ENCODE measurements around the gene NEIL1. TPM values are rescaled to one million over a fixed set of nuclear protein-coding genes. Genes with fewer than 3 reads are reported as not detected.

Gene NEIL1
- total and polyA plus RNA-seq, 2 of the 8 experiments (the other 6 are each of a cell fraction or from before 2014, with no cell fraction given): 10.4 to 10.9 TPM

DNA sequence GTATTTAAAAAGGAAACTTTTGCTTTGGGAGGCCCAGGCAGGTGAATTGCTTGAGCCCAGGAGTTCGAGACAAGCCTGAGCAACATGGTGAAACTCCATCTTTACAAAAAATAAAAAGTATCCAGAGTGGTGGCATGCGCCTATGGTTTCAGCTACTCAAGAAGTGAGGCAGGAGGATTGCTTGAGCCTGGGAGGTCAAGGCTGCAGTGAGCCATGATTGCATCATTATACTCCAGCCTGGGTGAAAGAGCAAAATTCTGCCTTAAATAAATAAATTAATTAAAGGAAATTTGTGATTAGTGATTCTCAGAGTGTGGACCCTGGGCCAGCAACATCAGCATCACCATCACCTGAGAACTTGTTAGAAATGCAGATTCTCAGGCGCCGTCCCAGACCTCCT, 20.9 kb upstream of the NEIL1 start:
- no peak overlapping the region for H3K4me3 ChIP-seq (ENCODE audit: extremely low read depth in 1 of 4, insufficient read depth in 2 of 4, low read depth in 3 of 4, low read length in 4 of 4)
- FAIRE-seq (no peak), DNase-seq (ENCODE audit: low read depth in 1 of 2, low spot score in 2 of 2) (no peak)
- H3K23ac ChIP-seq (ENCODE audit: insufficient read length): no peak overlapping the region
- no peak overlapping the region for H3K9ac ChIP-seq (replicated peaks in 1 of 4; ENCODE audit: extremely low read depth in 1 of 4, low read depth in 3 of 4, low read length in 3 of 4)
- no peak overlapping the region for H2BK15ac ChIP-seq (ENCODE audit: low read length)
- H2BK20ac ChIP-seq (ENCODE audit: low read length): no peak overlapping the region
- H4K5ac ChIP-seq (ENCODE audit: insufficient read length, low read depth, low read length): no peak overlapping the region
- no peaks in the 10 kb centered on the region for H3K27me3 ChIP-seq (replicated peaks in 1 of 4; ENCODE audit: control insufficient read depth in 3 of 4, extremely low read depth in 1 of 4, insufficient read depth in 3 of 4, low read length in 3 of 4)
- H2BK12ac ChIP-seq (ENCODE audit: low read depth, low read length): no peak overlapping the region
- ChIA-PET CTCF (ENCODE audit: partially characterized antibody) (no interaction called here), POLR2A (ENCODE audit: partially characterized antibody) (no interaction called here)
- no peaks in the 10 kb centered on the region for H3K23me2 ChIP-seq (ENCODE audit: low read depth, low read length)
- H3K79me1 ChIP-seq (ENCODE audit: low read depth, low read length): no peaks in the 10 kb centered on the region
- no peak overlapping the region for H2BK5ac ChIP-seq (ENCODE audit: low read depth, low read length)
- no peak overlapping the region for H3K4me2 ChIP-seq (ENCODE audit: insufficient read depth in 1 of 2, low read depth in 2 of 2, low read length in 2 of 2)
- 100% methylated on average over 4 of the region's 4 CpGs; no CpG with 5 or more reads in 1 of the 2 experiments for WGBS, 2 experiments (ENCODE audit: extremely low coverage in 1 of 2, insufficient coverage in 1 of 2, insufficient read length in 1 of 2, insufficient replicate concordance in 2 of 2, low coverage in 1 of 2, low lambda C conversion rate in 2 of 2, missing lambda C conversion rate in 1 of 2)
- no peak overlapping the region for H3K4ac ChIP-seq (replicated peaks; ENCODE audit: insufficient read length, low read depth, low read length)
- no peaks in the 10 kb centered on the region for H3K79me2 ChIP-seq (ENCODE audit: control insufficient read depth in 1 of 2, insufficient read depth in 2 of 2, low read length in 2 of 2)
- no peak overlapping the region for H4K91ac ChIP-seq (replicated peaks; ENCODE audit: insufficient read length, low read length)
- no peaks in the 10 kb centered on the region for H3K4me1 ChIP-seq (replicated peaks in 1 of 4; ENCODE audit: control insufficient read depth in 3 of 4, insufficient read depth in 4 of 4, low read length in 3 of 4)
- no peak overlapping the region for H4K8ac ChIP-seq (ENCODE audit: extremely low read depth, insufficient read depth, low read length)
- H4K20me1 ChIP-seq (replicated peaks in 1 of 2; ENCODE audit: control insufficient read depth in 1 of 2, insufficient read depth in 2 of 2, low read length in 2 of 2): no peaks in the 10 kb centered on the region
- H3K9me3 ChIP-seq (ENCODE audit: insufficient read depth in 2 of 2, low read depth in 1 of 2, low read length in 1 of 2): peaks cover 0 to 2% of the 10 kb centered on the region in 2 experiments; a peak in 1 of 4 replicates
- no peak for TF ChIP-seq SAP30 (IDR thresholded peaks at IDR 0.05; ENCODE audit: insufficient read depth, insufficient replicate concordance, low read length)
- no peak for TF ChIP-seq CHD1 (IDR thresholded peaks at IDR 0.05; ENCODE audit: low read depth, low read length)
- no peak for TF ChIP-seq RNF2 (IDR thresholded peaks at IDR 0.05; ENCODE audit: borderline replicate concordance, low read depth, low read length, missing control alignments, poor library complexity, severe bottlenecking)
- TF ChIP-seq, protein P1, sequence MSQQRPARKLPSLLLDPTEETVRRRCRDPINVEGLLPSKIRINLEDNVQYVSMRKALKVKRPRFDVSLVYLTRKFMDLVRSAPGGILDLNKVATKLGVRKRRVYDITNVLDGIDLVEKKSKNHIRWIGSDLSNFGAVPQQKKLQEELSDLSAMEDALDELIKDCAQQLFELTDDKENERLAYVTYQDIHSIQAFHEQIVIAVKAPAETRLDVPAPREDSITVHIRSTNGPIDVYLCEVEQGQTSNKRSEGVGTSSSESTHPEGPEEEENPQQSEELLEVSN (IDR thresholded peaks at IDR 0.05): no peak
- no peak for TF ChIP-seq RXRA (IDR thresholded peaks at IDR 0.05; ENCODE audit: insufficient read depth, low read depth, low read length)
- no peak for TF ChIP-seq SP2 (IDR thresholded peaks at IDR 0.05; ENCODE audit: low read length)
- no peak for TF ChIP-seq TBP (IDR thresholded peaks at IDR 0.05; ENCODE audit: low read depth, low read length)
- no peak for TF ChIP-seq KDM5A (IDR thresholded peaks at IDR 0.05; ENCODE audit: low read length)
- no peak for TF ChIP-seq JUN (IDR thresholded peaks at IDR 0.05; ENCODE audit: low read depth, low read length)
- H2AFZ ChIP-seq (ENCODE audit: low read length): no peak overlapping the region
- H3K18ac ChIP-seq (ENCODE audit: extremely low read depth, low read length): no peak overlapping the region
- no peak overlapping the region for H2AK5ac ChIP-seq (ENCODE audit: low read depth, low read length)
- no peak overlapping the region for H3K14ac ChIP-seq (ENCODE audit: insufficient read length)
- no peak overlapping the region for H3K56ac ChIP-seq (replicated peaks; ENCODE audit: insufficient read length, low read depth, low read length)
- no peak overlapping the region for H3K27ac ChIP-seq (ENCODE audit: low read depth, low read length)
- H3K36me3 ChIP-seq (ENCODE audit: control insufficient read depth in 2 of 4, insufficient read depth in 4 of 4, low read length in 3 of 4): no peaks in the 10 kb centered on the region
- no peak overlapping the region for H2BK120ac ChIP-seq (replicated peaks; ENCODE audit: low read depth, low read length)
